HG02870 (cell line): ENCODE results near the gene FAM53A.

Experiments used
- ATAC-seq: cut with Tn5 transposase; IDR thresholded peaks from one replicate; pipeline ENCODE4 v1.9.1; 2021; ENCODE audit warnings: mild to moderate bottlenecking, moderate library complexity; ENCODE audit not compliant: unreplicated experiment

Gene FAM53A

DNA sequence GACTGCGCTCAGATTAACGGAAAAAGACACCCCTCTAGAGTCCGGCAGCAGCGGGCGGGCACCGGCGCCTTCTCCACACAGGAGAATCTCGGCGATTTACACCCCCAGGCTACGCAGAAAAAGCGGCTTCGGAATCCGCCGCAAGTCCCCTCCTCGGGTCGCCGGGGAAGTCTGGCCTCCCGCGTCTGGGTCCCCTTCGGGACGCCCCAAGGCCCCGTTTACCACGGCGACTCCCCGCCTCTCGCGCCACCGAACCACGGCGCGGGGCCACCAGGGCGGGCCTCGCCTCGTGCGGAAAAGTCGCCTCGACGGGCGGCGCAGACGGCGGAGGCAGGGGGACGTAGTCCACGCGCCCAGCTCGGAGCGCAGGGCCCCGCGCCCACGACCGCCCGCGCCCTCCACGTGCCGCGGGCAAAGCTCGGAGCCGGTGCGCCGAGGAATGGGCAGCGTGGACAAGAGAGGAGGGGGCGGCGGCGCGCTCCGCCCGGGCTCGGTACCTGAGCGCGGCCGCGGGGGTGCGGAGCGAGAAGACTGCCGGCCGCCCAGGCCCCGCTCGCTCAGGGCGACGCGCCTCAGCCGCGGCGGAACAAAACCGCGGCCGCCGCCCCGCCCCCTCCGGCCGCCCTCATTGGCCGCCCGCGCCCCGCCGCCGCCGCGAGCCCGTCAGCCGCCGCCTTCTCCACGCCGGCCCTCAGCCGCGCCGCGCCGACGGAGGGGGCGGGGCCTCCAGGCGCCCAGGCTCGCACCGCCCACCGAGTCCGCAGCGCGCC is at the start of gene FAM53A:
Gene FAM53A (minus strand): TSS at position 578 of the 770 bp plus-strand sequence. CDS start 15,572 bp downstream, outside the sequence.
- ATAC-seq = peak; percentile 90

DNA sequence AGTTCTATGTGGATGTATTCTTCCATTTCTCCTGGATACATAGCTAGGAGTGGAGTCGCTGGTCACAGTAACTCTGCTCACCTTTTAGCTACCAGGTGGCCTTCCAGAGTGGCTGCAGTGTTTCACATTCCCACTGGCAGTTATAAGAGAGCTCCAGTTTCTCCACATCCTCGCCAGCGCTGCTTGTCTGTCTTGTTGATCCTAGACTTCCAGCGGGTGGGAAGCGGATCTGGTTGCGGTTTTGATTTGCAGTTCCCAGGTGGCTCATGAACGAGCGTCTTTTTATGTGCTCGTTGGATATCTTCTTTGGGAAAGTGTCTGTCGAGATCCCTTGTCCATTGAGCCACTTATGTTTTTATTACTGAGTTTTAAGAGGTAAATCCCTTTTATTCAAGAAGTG is 48.8 kb upstream of the FAM53A start:
- no peak for ATAC-seq

DNA sequence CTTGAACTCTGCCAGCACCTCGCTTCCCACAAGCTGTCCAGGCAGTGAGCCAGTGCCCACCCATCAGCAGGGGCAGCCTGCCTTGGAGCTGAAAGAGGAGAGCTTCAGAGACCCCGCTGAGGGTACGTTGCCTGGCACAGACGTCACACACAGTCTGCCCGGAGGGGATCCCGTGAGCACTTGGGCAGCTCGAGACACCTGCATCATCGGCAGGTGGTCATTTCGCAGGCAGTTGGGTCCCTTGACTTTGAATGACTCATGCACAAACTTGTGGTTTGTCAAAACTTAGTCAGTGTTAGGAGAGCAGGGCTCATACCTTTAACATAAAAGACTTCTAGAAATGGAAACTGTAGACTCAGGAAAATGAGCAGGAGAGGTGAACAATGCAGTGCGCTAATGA is 47.1 kb upstream of the FAM53A start:
- no peak for ATAC-seq

- no peak for ATAC-seq
These were observed 46.5 kb upstream of the FAM53A start for GRCh38 chr4:1730532-1731135.

GRCh38 chr4:1728061-1728980 is 44.2 kb upstream of the FAM53A start:
- ATAC-seq = no peak

DNA sequence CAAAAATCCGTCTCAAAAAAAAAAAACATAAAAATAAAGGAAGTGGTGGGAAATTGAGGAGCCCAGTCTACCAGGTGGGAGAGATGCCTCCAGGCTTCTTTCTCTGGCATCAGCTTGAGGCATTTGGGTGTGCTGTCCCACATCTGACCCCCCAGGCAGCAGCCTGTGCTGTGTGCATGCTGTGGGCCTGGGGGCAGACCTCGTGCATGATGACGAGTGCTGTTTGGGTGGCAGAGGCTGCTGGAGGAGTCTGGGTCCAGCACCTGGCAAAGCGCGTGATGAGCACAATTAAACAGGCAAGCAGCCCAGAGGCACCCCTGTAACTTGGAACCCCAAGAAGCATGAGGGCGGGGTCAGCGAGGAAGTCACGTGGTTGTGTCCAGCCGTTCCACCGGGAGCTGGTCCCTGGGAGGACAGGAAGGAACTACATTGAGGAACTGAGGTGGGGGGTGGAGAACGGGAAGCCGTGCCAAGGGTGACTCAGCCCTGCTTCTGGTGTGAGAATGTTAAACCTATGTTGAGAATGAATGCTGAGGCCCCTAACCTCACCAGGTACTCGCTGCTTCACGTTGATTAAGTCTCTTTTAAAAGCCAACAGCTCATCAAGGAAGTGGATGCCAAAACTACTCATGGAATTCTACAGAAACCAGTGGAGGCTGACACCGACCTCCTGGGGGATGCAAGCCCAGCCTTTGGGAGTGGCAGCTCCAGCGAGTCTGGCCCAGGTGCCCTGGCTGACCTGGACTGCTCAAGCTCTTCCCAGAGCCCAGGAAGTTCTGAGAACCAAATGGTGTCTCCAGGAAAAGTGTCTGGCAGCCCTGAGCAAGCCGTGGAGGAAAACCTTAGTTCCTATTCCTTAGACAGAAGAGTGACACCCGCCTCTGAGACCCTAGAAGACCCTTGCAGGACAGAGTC is 43.3 kb upstream of the FAM53A start:
- ATAC-seq = no peak

DNA sequence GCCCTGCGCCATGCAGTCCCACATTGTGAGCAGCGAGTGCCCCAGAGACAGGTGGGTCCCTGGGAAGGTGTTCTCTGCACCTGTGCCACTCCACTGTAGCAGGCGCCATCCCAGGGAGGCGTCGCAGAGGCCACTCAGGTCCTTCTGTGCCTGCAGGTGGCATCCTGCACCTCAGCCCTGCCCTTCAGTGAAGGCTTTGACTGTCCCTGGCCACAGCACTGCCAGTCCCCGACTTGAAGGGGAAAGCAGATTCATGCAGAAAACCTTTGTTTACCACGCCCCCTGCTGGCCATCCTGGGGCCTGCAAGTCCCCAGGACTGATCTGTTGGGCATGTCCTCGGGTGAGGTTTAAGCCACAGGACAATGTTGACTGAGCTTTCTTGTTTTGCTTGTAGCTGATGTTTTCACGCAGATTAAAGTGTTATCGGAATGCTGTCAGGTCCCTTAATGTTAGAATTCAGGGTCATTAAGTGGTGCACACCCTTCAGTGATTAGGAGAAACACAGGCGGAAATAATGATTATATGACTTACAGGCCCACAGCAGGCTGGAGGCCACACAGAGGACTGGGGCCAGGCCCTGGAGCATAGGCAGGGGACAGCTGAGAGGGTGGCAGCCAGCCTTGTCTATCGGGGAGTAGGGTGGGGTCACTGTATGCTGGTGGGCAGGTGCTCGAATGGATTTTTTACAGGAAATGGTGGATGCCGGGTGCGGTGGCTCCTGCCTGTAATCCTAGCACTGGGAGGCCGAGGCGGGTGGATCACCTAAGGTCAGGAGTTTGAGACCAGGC is 42.2 kb upstream of the FAM53A start:
- ATAC-seq = no peak

- ATAC-seq = no peak
These were observed 41.4 kb upstream of the FAM53A start for GRCh38 chr4:1725521-1725920.

- no peak for ATAC-seq
These were observed 39.2 kb upstream of the FAM53A start for GRCh38 chr4:1723131-1723801.

DNA sequence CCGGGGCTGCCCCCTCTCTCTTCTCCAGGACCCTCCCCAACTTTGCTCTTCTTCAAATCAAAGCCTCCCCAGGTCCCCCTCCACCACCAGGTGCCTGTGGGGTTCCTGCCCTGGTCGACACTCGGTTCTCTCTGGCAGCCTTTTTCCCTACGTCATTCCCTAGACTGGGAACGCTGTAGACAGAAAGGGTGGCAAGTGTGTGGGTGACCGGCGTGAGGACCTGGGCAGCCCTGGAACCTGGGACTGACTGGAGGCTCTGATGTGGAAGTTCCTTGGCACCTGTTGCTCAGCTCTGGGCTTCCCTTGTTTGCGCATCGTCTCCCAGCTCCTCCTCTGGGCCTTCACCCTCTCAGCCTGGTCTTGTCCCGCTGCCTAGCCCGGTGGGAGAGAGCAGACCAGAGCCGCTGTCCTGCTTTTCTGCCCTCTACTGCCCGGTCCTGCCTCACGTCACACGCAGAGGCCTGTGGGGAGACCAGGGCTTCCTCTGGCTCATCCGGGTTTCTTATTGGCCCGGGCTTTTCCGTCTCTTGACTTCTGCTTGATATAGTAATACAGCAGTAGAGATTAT is 38.5 kb upstream of the FAM53A start:
- no peak for ATAC-seq

DNA sequence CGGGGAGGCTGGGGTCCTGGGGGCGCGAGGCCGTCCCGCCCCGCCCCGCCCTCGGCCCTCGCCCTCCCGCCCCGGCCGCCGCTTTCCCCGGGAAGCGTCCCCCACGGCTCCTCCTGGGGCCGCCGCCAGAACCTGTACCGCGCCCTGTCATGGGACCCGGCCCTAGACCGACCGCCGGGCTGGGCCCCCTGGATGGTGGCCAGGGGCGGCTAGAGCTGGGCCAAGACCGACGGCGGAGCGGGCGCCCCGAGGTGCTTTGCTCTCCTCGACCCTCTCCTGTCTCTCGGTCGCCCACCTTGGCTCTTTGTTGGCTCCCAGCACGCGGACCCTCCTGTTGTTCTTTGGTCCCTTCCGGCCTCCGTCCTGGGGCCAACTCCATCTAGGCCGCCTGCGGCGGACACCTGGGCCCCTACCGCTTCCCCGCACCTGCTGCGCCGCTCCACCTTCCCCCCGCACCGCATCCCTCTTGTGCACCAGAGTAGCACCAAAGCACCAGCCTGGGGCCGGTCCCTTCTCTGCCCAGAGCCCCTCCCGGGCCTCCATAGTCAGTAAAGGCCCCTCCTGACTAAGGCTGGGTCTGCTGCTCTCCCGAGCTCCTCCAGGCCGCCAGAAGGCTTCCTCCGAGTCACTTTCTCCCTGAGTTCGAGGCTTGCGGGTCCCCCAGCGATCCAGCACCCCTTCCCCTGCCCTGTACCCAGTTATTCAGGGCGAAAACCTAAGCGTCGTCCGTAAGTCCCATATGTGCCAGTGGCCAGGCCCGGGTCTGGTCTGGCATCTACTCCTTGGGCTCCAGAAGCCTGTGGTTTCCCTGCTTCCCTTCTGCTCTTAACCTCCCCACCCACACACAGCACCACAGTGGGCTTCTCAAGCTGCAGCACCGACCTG is 37.8 kb upstream of the FAM53A start:
- ATAC-seq = peak; percentile 3

DNA sequence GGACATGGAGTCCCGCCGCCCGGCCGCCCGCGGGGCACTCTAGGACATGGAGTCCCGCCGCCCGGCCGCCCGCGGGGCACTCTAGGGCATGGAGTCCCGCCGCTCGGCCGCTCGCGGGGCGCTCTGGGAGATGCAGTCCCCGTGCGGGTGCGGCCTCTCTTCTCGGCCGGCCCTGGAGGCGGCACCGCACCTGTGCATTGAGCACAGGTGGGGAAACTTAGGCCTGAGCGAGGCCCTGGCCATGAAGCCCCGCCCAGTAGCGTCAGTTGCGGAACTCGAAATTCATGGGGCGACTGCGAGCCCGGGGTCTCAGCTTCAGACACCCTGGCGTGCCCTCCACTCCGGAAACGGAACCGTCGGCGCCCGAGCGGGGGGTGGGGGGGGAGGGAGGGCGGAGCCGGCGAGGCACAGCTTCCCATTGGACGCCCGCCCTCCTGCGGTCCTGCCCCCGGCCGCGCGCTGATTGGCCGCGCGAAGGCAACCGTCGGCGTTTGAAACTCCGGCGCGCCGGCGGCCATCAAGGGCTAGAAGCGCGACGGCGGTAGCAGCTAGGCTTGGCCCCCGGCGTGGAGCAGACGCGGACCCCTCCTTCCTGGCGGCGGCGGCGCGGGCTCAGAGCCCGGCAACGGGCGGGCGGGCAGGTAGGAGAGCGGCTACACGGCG is 37.0 kb upstream of the FAM53A start, which contains the start of the genes TACC3 and TMEM129:
Gene TACC3 (plus strand): TSS at position 519 of the 663 bp plus-strand sequence. CDS start 1,901 bp downstream, outside the sequence.
Gene TMEM129 (minus strand): TSS at position 321 of the 663 bp plus-strand sequence. CDS start 486 bp downstream, outside the sequence.
- ATAC-seq = peak; percentile 75

- ATAC-seq = peak; percentile 9
These were observed 36.3 kb upstream of the FAM53A start for GRCh38 chr4:1720163-1720983.

- ATAC-seq = no peak
These were observed 34.2 kb upstream of the FAM53A start for GRCh38 chr4:1718095-1718850.
